HG02588 (cell line): ENCODE results near the gene GPR78.

Experiments
- ATAC-seq: cut with Tn5 transposase; IDR thresholded peaks from one replicate; pipeline ENCODE4 v1.9.1; 2021; ENCODE audit warnings: mild to moderate bottlenecking, moderate library complexity; ENCODE audit not compliant: unreplicated experiment

Gene GPR78

DNA sequence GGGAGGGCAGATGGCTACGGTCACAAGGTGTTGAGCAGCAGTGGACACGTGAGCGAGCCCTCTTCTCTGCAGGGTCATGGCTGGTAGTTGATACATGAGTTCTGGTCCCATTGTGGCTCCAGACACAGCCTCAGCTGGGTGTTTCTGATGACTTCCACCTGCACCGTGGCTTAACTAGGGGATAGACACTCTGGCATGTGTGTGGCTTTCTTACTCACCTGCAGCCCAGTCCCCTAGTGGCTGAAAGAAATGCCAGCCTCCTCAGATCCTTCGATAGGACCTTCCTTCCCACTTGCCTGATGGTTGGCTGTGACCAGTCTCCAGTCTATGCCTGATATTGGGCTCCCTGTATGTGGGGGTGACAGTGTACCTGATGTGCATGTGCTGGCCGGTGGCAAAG lies 5.0 kb downstream of the GPR78 start:
- ATAC-seq = no peak

DNA sequence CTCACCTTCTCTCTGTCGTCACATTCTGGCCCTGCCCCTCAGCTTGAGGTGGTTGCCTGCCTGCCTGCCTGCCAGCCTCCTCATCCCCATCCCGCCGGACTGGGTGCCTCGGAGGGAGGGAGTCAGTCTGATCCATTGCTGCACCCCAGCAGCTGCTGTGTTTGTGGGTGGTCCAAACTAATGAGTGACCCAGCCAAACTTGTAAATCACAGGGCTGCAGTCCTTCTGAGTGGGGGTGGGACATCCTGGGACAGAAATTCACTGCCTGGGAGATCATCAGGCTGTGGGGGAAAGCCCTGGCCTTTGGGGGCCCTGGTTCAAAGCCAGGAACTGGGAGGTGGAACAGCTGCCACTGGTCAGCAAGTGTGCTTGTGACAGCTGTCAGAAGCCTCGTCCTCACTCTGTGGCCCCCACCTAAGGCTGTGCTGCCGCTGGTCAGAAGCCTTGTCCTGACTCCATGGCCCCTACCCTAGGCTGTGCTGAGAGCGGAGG lies 5.6 kb downstream of the GPR78 start:
- no peak for ATAC-seq

DNA sequence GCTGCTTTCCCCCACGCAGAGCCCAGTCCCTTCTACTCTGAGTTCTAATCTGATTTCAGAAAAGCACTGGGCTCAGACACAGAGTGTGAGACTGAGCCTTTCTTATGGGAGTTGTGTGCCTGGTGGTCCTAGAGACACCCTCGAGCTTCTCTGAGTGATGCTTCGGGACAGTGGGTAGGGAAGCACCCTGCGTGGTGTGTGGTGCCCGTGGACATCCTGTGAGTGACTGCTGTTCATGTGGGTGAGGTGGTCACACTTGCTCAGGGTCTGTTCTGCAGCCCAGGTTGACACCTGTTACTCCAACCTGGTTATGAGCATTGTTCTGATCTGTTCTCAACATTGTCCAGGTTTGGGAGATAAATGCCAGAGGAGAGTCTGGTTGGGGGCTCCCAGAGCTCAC lies 6.1 kb downstream of the GPR78 start:
- no peak for ATAC-seq

DNA sequence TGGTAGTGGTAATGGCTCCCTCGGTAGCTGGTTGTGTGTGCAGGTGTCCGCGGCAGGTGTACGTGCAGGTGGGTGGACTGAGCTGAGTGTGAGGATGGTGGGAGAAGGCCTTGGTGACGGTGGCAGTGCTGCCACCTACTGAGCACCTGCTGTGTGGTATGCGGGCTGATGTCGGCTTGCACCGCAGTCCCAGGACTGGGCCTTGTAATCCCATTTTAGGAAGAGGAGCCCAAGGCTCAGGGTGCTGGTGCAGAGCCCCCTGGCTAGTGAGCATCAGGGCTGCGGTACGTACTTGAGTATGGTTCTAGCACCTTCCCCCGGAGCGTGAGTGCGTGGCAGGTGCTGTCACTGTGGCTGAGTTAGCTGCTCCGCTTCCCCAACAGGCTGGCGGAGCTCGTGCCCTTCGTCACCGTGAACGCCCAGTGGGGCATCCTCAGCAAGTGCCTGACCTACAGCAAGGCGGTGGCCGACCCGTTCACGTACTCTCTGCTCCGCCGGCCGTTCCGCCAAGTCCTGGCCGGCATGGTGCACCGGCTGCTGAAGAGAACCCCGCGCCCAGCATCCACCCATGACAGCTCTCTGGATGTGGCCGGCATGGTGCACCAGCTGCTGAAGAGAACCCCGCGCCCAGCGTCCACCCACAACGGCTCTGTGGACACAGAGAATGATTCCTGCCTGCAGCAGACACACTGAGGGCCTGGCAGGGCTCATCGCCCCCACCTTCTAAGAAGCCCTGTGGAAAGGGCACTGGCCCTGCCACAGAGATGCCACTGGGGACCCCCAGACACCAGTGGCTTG lies 6.7 kb downstream of the GPR78 start:
- ATAC-seq = no peak

DNA sequence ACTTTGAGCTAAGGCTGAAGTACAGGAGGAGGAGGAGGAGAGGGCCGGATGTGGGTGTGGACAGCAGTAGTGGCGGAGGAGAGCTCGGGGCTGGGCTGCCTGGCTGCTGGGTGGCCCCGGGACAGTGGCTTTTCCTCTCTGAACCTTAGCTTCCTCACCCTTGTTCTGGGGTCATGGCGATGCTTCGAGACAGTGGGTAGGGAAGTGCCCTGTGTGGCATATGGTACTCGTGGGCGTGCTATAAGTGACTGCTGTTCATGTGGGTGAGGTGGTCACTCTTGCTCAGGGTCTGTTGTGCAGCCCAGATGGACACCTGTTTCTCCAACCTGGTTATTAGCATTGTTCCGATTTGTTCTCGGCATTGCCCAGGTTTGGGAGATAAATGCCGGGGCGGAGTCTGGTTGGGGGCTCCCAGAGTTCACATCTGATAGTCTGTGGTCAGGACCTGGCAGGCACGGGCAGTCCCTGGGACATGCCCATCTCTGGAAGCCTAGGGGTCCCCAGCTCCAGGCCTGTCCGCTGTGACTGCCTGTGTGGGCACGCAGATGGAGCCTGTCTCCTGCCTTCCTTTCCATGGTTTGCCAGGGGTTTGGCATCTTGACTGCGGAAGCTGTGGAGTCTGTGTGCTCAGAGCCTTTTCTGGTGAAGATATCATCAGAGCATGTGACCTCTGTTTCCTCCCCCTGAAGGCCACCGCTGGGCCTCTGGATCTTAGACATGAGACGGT lies 7.4 kb downstream of the GPR78 start:
- ATAC-seq = no peak

DNA sequence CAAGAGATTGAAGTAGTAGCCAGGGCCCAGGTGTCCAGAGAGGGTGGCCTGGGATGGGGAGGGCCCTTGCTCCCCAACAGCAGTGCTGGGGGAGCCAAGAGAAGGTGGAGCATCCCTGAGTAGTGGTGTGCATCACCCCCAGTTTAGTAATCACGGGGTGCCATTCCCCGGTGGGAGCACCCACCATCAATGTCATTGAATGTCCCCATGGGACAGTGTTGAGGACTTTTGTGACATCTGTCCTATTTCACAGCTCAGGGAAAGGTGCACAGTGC lies 7.9 kb downstream of the GPR78 start:
- no peak for ATAC-seq

DNA sequence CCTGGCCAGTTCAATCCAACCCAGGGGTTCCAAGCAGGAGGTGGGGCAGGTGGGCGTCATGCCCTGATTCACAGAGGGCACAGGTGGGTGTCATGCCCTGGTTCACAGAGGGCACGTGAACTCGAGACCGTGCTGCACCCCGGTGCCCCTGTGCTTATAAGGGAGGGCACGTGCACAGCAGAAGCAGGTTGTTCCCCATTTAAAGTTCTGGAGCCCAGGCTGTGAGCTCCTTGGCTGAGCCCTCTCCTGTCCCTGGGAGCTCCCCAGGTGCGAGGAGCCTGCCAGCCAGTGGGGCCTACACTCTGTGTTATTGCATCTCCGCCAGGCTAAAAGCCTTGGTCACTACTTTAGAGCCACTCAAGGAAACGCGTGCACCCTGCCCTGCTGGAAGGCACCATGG lies 9.1 kb downstream of the GPR78 start:
- no peak for ATAC-seq

DNA sequence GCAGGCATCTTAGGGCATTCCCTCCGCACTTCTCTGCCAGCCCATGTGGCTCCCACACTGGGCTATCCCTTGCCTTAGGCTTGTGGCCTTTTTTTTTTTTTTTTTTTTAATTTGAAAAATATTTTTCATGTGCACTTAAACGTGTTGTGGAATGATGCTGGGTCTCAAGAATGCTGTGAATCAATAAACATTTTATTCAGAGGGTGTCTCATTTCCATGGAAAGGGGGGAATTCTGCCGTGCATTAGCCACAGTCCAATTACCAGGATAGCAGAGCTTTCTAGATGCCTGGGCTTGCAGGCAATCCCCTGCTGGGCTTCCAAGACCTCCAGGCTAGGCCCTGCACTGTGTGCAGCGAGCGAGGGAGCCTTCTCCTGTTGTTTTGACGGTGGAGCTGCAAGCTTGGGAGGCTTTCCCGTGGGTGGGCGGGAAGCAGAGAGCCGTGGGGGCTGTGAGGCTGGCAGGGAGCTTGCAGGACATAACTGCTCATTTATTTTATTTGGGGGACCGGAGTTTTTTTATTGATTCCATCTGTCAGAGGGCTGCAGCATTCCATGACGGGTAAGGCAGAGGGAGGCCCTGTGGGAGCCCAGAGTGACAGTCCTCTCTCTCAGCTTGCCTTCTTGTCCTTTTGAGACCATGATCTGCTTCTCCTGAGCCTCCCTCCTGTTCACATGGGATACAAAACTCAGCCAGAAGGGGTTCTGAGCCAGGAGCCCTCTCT lies 9.8 kb downstream of the GPR78 start:
- ATAC-seq = no peak

DNA sequence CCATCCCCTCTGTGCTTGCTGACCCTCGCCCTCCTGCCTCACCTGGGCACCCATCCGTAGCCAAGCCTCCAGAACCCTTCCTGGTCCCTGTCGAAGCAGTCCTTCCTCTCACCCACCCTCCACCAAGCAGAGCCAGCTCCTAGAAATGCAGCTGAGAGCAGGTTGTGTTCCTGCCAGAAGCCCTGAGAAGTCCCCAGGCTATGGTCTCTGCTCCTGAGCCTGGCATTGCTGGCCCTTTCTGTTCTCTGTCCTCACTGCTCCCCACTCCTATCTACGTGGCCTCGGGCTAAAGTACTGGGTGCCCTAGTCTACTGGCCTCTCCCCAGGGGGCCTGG lies 10.3 kb downstream of the GPR78 start:
- ATAC-seq = no peak

DNA sequence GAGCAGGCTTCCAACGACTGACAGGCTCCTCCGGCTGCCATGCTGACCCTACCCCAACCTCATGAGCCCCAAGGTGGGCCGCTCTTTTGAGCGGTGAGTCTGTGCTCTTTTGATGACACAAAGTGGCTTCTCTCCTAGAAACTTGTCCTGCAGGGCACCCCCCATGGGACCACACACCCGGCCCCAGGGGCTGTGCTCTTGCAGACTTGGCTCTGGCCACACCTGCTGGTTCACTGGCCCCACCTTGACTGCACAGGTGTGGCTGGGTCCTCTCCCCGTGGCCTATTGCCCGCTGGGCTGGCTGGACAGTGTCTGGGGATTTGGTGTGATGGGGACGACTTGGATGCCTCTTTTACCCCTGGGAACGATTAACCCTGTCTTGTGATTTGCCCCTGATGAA lies 10.9 kb downstream of the GPR78 start:
- no peak for ATAC-seq

DNA sequence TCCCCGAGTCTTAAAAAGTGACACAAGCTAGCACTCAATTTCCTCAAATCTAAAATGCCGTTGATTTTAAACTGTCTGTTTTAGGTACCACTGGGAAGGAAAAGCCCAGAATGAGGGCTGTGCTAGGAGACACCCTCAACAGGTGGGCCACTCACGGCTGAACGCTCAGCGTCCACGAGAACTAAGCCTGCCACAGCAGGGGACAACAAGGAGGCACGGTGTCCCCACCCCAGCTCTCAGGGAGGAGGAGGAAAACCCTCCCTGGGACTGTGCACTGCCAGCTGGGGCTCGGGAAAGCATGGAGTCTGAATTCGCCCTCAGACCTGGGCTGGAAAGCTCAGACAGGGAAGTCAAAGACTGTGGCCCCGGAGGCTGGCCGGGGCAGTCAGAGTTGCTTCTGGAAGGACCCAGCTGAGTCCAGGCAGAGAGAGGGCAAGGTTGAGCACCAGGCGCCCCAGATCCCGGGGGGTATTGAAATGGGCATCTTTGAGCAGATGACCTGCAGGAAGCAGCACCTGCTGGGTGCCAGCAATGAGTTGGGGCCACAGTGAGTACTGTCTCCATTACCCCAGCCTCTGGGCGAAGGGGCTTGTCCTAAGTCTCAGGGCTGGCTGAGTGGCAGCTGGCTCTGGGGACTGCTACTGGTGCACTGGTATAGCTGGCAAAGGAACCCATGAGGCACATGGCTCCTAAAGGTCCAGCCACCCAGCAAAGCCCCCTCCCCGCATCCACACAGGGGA lies 11.6 kb downstream of the GPR78 start:
- ATAC-seq = no peak

DNA sequence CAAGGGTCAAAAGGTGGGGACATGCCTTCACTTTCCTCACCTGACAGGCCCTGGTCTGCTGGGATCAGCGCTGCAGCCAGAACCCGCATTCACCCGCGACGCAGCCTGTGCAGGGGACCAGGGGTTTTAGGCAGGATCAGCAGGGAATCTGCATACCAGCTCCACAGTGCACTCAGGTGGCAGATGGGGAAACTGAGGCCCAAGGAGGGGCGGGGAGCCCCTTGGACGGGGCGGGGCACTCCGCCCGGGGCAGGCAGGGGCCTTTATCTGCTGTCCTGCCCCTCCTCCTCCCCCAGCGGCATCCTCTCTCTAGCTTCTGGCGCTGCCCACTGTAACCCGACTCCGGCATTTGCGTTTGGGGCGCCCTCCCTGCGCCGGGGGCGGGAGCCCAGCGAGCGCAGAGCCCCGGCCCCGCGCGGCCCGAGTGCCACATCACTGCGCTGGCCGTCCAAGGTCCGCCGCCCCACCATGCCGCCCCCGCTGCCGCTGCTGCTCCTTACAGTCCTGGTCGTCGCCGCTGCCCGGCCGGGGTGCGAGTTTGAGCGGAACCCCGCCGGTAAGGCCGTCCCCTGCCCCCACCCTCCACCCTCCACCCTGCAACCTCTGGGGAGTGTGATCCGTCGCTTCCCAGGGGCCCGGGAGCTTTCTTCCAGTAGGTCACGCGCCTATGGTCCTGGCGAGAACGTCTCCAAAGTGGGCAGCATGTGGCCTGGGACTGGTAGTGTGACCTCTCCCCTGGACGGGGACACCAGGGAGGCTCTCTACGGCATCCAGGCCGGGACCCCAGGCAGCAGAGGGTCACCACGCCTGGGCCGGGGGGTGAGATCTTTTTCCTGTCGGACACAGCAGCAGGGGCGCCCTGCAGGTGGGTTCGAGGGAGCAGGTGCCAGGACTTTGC lies 12.4 kb downstream of the GPR78 start, which contains the start of gene CPZ:
Gene CPZ (plus strand): TSS at position 400 of the 898 bp plus-strand sequence. CDS start 69 bp downstream, at position 469.
- ATAC-seq = no peak

DNA sequence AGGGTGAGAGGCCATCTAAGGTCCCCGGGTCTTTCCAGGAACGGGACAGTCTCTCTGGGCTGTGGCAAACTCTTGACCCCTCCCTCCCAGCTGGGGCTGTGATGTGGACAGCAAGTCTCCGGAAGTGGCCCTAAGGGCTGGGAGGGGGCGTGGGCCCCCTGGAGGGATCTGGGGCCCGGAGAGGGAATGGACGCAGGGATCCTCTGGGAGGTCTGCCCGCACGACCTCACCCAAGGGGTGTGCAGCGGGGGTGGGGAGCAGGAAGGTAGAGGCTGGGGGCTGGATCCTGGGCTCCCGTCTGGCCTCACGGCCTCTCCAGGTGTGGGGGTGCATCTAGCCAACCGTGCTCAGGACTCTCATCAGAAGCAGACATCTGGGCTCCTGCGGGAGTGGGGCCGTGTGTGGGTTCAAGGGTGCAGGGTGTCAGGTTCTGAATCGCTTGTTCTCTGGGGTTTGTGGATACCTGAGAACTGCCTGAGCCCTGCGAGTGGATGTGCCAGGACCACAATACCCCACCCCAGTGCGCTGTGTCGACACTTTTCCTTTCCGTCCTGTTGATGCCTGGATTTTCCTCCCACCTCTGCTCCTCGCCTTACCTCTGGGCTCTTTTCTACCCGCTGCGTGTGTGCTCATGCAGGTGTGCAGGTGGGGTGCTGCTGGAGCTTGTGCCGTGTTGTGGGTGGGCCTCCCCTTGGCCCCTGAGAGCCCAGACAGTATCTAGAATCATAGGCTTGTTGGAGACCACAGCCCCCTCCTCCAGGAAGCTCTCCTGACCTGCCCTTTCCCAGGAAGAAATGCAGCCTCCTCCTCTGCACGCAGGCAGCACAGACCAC lies 13.3 kb downstream of the GPR78 start:
- no peak for ATAC-seq

DNA sequence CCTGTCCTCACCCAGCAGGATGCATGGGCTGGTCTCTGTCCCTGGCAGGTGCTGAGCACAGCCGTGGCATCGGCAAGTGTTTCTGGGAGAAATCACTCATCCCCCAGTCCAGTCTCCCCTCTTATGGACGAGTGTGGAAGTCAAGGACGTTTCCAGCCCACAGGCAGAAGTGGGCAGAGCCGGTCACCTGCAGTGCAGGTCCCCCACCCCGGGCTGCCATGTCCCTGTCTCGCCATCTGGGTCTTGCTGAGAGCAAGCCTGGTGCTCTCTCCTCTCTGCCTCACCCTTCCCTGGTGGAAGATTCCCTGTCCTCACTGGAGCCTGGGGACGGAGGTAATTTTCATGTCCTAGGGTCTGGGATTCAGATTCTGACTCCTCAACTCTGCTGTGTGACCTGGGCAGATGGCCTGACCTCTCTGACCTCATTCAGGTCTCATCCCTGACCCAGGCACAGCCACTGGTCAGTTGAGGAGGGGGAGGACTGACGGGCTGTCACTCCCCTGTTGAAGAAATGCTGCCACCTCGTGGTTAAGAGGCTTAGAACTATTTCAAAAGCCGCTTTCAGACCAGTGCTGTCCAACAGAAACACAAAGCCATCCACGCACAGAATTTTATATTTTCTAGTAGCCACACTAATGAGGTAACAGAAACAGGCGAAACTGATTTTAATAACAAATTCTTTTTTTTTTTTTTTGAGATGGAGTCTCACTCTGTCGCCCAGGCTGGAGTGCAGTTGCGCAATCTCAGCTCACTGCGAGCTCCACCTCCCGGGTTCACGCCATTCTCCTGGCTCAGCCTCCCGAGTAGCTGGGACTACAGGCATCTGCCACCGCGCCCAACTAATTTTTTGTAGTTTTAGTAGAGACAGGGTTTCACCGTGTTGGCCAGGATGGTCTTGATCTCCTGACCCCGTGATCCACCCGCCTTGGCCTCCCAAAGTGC lies 14.2 kb downstream of the GPR78 start:
- no peak for ATAC-seq

DNA sequence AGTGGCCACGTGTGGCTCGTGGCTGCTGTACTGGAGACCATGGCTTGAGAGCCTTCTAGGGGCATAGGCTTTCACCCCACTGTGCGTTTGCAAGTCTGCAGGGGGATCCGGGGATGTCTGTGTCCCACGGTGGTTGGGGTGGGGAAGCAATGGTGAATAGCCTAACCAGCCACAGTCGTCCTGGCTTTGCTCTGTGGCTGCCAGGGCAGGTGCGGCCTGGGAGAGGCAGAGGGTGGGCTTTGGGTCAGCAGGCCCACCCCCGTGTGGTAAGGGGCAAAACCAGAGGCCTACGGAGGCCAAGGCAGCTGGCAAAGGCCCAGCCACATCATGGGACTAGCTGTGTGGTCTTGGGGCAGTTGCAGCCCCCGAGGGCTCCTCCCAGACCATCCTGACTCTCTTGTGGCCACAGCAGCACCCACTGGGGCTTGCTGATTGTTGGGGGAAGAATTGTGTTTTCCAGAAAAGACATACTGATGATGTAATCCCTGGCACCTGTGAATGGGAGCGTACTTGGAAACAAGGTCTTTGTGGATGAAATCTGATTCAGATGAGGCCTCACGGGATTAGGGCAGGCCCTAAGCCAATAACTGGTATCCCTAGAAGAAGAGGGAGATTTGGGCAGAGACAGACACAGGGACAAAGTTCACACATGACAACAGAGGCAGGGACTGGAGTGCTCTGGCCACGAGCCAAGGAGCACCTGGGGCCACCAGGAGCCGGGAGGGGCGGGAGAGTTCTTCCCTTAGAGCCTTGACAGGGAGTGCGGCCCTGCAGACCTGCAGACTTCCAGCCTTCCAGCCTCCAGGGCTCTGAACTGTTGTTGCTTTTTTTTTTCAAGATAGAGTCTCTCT lies 15.3 kb downstream of the GPR78 start:
- no peak for ATAC-seq

DNA sequence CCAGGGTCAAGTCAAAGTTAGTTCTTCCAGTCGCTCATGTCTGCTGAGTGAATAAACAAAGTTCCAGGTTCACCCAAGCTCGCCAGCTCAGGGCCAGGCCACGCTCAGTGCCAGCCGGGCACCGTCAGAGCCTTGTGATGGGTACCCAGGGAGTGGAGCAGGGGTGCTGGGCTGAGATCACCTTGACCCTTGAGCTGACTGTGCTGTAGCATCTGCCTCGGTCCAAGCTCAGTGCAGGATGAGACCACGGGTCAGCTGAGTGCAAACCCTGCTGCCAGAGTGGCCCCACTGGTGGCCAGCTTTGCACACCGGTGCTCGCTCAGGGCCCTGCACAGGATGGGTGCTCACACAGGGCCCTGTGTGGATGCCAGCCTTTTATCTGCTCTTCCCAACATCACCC lies 16.7 kb downstream of the GPR78 start:
- ATAC-seq = no peak

DNA sequence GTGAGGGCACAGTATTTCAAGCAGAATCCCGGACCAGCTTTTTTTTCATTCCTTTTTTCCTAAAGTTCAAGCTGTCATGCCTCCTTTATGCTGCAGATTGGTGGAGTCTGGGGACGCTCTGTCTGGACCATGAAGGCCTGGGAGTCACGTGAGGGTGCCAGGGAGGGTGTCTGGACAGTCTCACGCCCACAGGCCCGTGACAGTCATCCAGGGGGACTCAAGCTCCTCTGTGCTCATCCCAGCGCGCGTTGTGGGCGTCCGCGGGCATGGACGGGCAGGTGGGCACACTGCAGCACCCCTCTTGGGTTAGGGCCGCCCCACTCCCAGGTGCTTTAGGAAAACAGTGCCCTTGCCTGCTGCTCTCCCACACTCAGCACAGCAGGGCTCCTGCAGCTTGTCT lies 17.1 kb downstream of the GPR78 start:
- no peak for ATAC-seq
